DOHH2 (cell line): ENCODE results near the gene ESRRG.

Experiments used
- H3F3A ChIP-seq: fragments of 200-600 bp; sonication (generic), shearing (Covaris generic); 2 replicates; pipeline ENCODE4 v1.6.0; 2016; ENCODE audit warnings: antibody characterized with exemption, mild to moderate bottlenecking; ENCODE audit not compliant: control insufficient read depth, insufficient read depth
- H3K27ac ChIP-seq: fragments of 200-600 bp; sonication (generic); 2 replicates; pipeline ENCODE4 v1.5.1; 2014; ENCODE audit warnings: low read depth, mild to moderate bottlenecking, low read length, moderate library complexity
- H3K27me3 ChIP-seq: fragments of 200-600 bp; sonication (generic); 2 replicates; pipeline ENCODE4 v1.6.1; 2014; ENCODE audit warnings: mild to moderate bottlenecking, low read length, mixed read lengths; ENCODE audit not compliant: control insufficient read depth
- H3K36me3 ChIP-seq: fragments of 200-600 bp; sonication (generic); 2 replicates; pipeline ENCODE4 v1.6.1; 2014; ENCODE audit warnings: mild to moderate bottlenecking, low read length, moderate library complexity, mixed read lengths; ENCODE audit not compliant: control insufficient read depth
- H3K4me1 ChIP-seq: fragments of 200-600 bp; sonication (generic); 2 replicates; pipeline ENCODE4 v1.6.1; 2014; ENCODE audit warnings: mild to moderate bottlenecking, low read length, mixed read lengths; ENCODE audit not compliant: control insufficient read depth
- H3K4me2 ChIP-seq: fragments of 200-600 bp; sonication (generic); 2 replicates; pipeline ENCODE4 v1.6.0; 2014; ENCODE audit warnings: mild to moderate bottlenecking, low read length, moderate library complexity
- H3K4me3 ChIP-seq: fragments of 200-600 bp; sonication (generic); 2 replicates; pipeline ENCODE4 v1.5.1; 2014; ENCODE audit warnings: mild to moderate bottlenecking, low read length, mixed read lengths
- H3K79me2 ChIP-seq: fragments of 200-600 bp; sonication (generic); 2 replicates; pipeline ENCODE4 v1.6.1; 2014; ENCODE audit warnings: mild to moderate bottlenecking, low read length, mixed read lengths; ENCODE audit not compliant: control insufficient read depth
- H3K9me2 ChIP-seq: fragments of 200-600 bp; sonication (generic); replicated peaks from 2 replicates; pipeline ENCODE4 v1.6.1; 2014; ENCODE audit warnings: mild to moderate bottlenecking, low read length, mixed read lengths; ENCODE audit not compliant: control insufficient read depth
- H3K9me3 ChIP-seq: fragments of 200-600 bp; sonication (generic); 2 replicates; pipeline ENCODE4 v1.6.1; 2014; ENCODE audit warnings: antibody characterized with exemption, low read length, mixed read lengths; ENCODE audit not compliant: control insufficient read depth, insufficient read depth
- H4K20me1 ChIP-seq: fragments of 200-600 bp; sonication (generic); 2 replicates; pipeline ENCODE4 v1.6.0; 2014; ENCODE audit warnings: low read depth, mild to moderate bottlenecking, antibody characterized with exemption, low read length, moderate library complexity; ENCODE audit not compliant: control insufficient read depth, insufficient read depth
- EZH2phosphoT487 ChIP-seq: fragments of 200-600 bp; sonication (generic); IDR thresholded peaks from 2 replicates; pipeline ENCODE4 v1.6.1; 2017; ENCODE audit warnings: borderline replicate concordance, mild to moderate bottlenecking, antibody characterized with exemption, low read length, moderate library complexity, mixed read lengths
- TF ChIP-seq, protein P1 (sequence below): fragments of 200-600 bp; sonication (generic); IDR thresholded peaks from one replicate; pipeline ENCODE4 v1.5.1; 2014; ENCODE audit warnings: antibody characterized with exemption, mild to moderate bottlenecking, low read depth, low read length; ENCODE audit not compliant: poor library complexity, severe bottlenecking

Gene ESRRG

GRCh38 chr1:216640100-216640499 is 83.1 kb downstream of the ESRRG start:
- Histone ChIP-seq H3K9me2 (no peaks in the 10 kb centered on the region), H3K36me3 (no peaks in the 10 kb centered on the region), H3K27ac (no peak overlapping the region), H3F3A (no peaks in the 10 kb centered on the region), H3K9me3 (no peaks in the 10 kb centered on the region), H3K27me3 (no peaks in the 10 kb centered on the region), H3K4me2 (no peak overlapping the region), H3K4me3 (no peak overlapping the region), H4K20me1 (no peaks in the 10 kb centered on the region), H3K79me2 (no peaks in the 10 kb centered on the region), H3K4me1 (no peaks in the 10 kb centered on the region)
- TF ChIP-seq EZH2phosphoT487, result no peak
- TF ChIP-seq, protein P1, sequence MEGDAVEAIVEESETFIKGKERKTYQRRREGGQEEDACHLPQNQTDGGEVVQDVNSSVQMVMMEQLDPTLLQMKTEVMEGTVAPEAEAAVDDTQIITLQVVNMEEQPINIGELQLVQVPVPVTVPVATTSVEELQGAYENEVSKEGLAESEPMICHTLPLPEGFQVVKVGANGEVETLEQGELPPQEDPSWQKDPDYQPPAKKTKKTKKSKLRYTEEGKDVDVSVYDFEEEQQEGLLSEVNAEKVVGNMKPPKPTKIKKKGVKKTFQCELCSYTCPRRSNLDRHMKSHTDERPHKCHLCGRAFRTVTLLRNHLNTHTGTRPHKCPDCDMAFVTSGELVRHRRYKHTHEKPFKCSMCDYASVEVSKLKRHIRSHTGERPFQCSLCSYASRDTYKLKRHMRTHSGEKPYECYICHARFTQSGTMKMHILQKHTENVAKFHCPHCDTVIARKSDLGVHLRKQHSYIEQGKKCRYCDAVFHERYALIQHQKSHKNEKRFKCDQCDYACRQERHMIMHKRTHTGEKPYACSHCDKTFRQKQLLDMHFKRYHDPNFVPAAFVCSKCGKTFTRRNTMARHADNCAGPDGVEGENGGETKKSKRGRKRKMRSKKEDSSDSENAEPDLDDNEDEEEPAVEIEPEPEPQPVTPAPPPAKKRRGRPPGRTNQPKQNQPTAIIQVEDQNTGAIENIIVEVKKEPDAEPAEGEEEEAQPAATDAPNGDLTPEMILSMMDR, result no peak

DNA sequence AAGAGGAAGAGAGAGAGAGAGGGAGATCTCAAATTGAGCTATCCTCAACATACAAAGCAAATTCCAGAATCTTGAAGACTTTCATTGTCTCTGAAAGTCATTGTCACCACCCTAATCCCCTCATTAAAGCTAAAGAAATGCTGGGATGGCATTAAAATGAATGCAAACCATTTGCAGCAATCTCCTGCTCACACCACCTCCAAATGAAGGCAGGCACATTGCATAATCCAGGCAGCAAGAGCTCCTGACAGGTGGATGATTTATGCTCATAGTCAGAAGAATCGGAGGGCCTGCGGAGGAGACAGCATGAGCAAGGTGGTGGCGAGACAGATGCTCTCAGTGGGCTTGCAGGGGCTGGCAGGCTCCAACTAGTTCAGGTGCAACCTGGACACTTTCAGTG is 90.2 kb downstream of the ESRRG start:
- Histone ChIP-seq H3K4me3 (no peak overlapping the region), H4K20me1 (no peaks in the 10 kb centered on the region), H3F3A (no peaks in the 10 kb centered on the region), H3K79me2 (no peaks in the 10 kb centered on the region), H3K4me2 (no peak overlapping the region), H3K9me2 (no peaks in the 10 kb centered on the region), H3K27ac (no peak overlapping the region), H3K36me3 (no peaks in the 10 kb centered on the region), H3K27me3 (no peaks in the 10 kb centered on the region), H3K4me1 (peaks cover 4% of the 10 kb centered on the region; the same call in 1 of the 2 replicates), H3K9me3 (no peaks in the 10 kb centered on the region)
- no peak for TF ChIP-seq EZH2phosphoT487
- TF ChIP-seq, protein P1, result no peak

GRCh38 chr1:216630532-216630931 is 92.7 kb downstream of the ESRRG start:
- no peak overlapping the region for H3K4me2 ChIP-seq

More at GRCh38 chr1:216630532-216630931, 92.7 kb downstream of the ESRRG start:
- H3K27me3 ChIP-seq, result no peaks in the 10 kb centered on the region
- no peak overlapping the region for H3K4me3 ChIP-seq
- H4K20me1 ChIP-seq, result no peaks in the 10 kb centered on the region
- no peaks in the 10 kb centered on the region for H3F3A ChIP-seq
- no peaks in the 10 kb centered on the region for H3K36me3 ChIP-seq
- H3K9me3 ChIP-seq, result no peaks in the 10 kb centered on the region
- H3K9me2 ChIP-seq, result no peaks in the 10 kb centered on the region
- no peak for TF ChIP-seq EZH2phosphoT487
- TF ChIP-seq, protein P1, result no peak
- H3K4me1 ChIP-seq, result peaks cover 4% of the 10 kb centered on the region; the same call in 1 of the 2 replicates
- no peaks in the 10 kb centered on the region for H3K79me2 ChIP-seq
- H3K27ac ChIP-seq, result no peak overlapping the region
